NAMALWA (cell line): ENCODE results near the gene KHNYN.
"Not testable (repeated sequence)": the region's sequence is repeated elsewhere in the genome, so short reads cannot be mapped to it uniquely, and the experiment has no call there.

Source experiments
- DNase-seq: peaks from one replicate; pipeline ENCODE4 v3.0.0-alpha.2; 2015; ENCODE audit warnings: low spot score

The KHNYN gene

DNA sequence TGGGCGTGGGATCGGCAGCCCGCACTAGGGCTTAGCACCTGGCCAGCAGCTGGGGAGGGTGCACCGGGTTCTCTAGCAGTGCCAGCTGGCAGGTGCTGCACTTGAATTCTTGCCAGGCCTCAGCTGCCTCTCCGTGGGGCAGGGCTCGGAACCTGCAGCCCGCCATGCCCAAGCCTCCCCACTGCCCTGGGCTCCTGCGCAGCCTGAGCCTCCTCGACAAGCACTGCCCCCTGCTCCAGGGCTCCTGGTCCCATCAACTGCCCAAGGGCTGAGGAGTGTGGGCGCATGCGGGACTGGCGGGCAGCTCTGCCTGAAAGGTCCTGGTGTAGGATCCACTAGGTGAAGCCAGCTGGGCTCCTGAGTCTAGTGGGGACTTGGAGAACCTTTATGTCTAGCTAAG, 43.5 kb downstream of the KHNYN start:
- no peak for DNase-seq

DNA sequence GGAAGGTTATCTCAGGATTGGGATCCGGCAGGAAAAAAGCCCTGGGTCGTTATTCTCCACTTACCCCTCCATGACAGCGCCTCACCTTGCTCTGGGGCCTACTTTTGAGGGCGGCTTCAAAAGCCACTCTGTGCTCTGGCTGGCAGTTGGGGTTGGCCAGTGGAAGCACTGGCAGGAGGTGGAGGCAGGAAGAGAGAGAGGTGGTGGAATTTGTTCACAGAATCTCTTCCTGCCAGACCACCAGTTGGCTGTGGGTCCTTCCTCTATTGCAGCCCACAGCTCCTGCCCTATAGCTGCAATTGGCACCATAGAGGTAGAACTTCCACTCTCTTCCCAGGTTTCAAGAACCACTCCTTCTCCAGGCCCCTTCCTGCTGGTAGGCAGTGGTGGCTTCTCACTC, 45.5 kb downstream of the KHNYN start:
- no peak for DNase-seq

DNA sequence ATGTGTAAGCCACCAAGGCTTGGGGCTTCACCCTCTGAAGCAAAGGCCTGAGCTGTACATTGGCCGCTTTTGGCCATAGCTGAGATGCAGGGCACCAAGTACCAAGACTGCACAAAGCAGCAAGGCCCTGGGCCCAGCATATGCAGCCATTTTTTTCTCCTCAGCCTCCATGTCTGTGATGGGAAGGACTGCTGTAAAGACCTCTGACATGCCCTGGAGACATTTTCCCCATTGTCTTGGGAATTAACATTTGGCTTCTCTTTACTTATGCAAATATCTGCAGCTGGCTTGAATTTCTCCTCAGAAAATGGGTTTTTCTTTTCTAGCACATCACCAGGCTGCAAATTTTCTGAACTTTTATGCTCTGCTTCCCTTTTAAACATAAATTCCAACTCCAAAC, 50.2 kb downstream of the KHNYN start:
- not testable (repeated sequence) for DNase-seq

DNA sequence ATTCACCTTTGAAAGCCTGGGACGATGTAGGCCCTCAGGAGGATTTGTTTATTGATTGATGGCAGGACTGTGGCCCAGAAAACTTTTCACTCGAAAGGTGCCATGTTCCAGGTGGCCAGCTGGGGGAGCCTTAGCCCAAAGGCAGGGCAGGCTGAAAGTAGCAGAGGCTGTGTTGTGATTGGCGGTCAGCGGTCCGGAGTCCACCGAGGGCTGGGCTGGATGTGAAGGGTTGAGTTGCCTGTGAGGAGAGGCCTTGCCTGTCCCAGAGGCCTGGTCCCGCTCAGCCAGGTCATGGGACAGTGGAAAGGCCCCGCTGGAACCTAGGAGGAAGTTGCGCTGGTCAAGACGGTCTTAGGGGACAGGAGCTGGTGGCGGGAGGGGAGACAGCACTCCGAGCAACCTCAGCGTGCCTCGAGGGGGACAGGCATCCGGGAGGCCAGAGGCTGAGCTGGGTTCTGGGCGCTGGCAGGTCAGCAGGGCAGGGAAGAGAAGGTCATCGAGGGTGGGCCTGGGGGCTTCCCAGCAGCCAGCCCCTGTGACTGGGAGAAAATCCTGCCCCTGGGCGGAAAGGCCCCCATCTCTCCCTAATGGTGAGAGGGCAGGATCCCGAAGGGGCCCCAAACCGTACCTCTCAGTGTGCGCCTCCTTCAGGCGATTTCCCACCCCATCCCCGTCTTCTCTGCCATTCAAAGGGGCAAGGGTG, 52.0 kb downstream of the KHNYN start:
- DNase-seq = peak; percentile 61

GRCh38 chr14:24482699-24483303, 53.0 kb downstream of the KHNYN start:
- DNase-seq = not testable (repeated sequence)

DNA sequence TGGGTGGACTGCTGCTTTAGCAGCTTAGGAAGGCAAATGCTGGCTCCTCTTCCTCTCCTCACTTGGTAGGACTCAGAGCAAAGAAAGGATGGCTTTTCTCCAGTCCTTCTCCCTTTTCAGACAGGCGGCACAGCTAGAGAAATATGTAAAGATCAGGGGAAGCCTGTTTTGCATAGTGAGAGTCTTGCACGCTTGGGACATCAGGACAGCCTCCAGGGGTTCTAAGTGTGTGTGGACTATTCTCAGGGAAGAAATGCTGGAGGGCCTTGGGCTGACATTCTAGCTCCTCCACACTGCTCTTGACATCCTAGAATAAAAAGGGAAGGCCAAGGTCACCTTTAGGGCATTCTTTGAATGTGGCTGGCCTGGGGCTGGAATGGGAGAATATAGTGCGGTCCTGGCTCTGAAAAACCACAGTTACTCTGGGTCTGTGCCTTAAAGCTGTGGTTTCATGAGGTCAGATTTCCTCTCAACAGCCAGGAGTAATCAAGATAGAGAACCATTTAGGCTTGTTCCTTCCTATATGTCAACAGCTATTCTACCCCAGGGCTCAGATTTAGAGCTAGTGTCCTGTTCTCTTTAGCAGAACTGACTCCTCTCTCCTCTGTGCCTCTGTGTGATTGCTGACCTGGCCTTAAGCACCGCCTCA, 54.0 kb downstream of the KHNYN start:
- DNase-seq = peak; percentile 11
